Type B pancreatic cell (in vitro differentiated cells): ENCODE results near the gene SNN. TPM values are rescaled to one million over a fixed set of nuclear protein-coding genes. Genes with fewer than 3 reads are reported as not detected.
A peak's percentile ranks its signal among the peaks of the same experiment; 100 is the strongest.

Experiments used
- DNase-seq: peaks from one replicate; pipeline ENCODE4 v3.0.0; 2021; ENCODE audit warnings: mixed read lengths; ENCODE audit not compliant: unreplicated experiment; ENCODE audit errors: extremely low spot score
- H3K27ac Mint-ChIP-seq: 2 replicates; pipeline ENCODE4 v1.8.0; 2021; ENCODE audit warnings: mild to moderate bottlenecking, mixed read lengths
- H3K27me3 Mint-ChIP-seq: 2 replicates; pipeline ENCODE4 v1.8.0; 2021; ENCODE audit warnings: mixed read lengths
- H3K36me3 Mint-ChIP-seq: 2 replicates; pipeline ENCODE4 v1.8.0; 2021; ENCODE audit warnings: mixed read lengths
- H3K4me1 Mint-ChIP-seq: one replicate; pipeline ENCODE4 v1.8.0; 2021; ENCODE audit warnings: mixed read lengths; ENCODE audit not compliant: unreplicated experiment
- H3K4me3 Mint-ChIP-seq: 2 replicates; pipeline ENCODE4 v1.8.0; 2021; ENCODE audit warnings: mild to moderate bottlenecking, mixed read lengths
- H3K9me3 Mint-ChIP-seq: 2 replicates; pipeline ENCODE4 v1.8.0; 2021; ENCODE audit warnings: mixed read lengths
- CTCF ChIP-seq: fragments of 200-600 bp; sonication (generic); conservative IDR thresholded peaks from 2 replicates; pipeline ENCODE4 v1.5.0; 2021; ENCODE audit warnings: antibody characterized with exemption, mild to moderate bottlenecking
- total RNA-seq: library from RNA; stranded (reverse); gene quantifications from 2 replicates; pipeline ENCODE4 v1.2.1, GENCODE V29; 2021; ENCODE audit warnings: low replicate concordance

SNN gene
- total RNA-seq, 1 donor from 2014 or later, result 44.0 TPM

GRCh38 chr16:11670171-11671131, 2.2 kb downstream of the SNN start:
- H3K36me3 Mint-ChIP-seq, result no peaks in the 10 kb centered on the region
- H3K9me3 Mint-ChIP-seq, result no peaks in the 10 kb centered on the region
- DNase-seq, result no peak
- TF ChIP-seq CTCF, result no peak
- no peaks in the 10 kb centered on the region for H3K27me3 Mint-ChIP-seq
- peak overlapping the region; percentile 48 for H3K27ac Mint-ChIP-seq
- peak overlapping the region; percentile 88 for H3K4me3 Mint-ChIP-seq
- H3K4me1 Mint-ChIP-seq, result peaks cover 21% of the 10 kb centered on the region

GRCh38 chr16:11671271-11671670, 3.0 kb downstream of the SNN start:
- no peak for DNase-seq
- no peaks in the 10 kb centered on the region for H3K27me3 Mint-ChIP-seq
- no peak for TF ChIP-seq CTCF
- H3K27ac Mint-ChIP-seq, result no peak overlapping the region
- H3K4me1 Mint-ChIP-seq, result peaks cover 20% of the 10 kb centered on the region
- no peaks in the 10 kb centered on the region for H3K36me3 Mint-ChIP-seq
- H3K9me3 Mint-ChIP-seq, result no peaks in the 10 kb centered on the region
- H3K4me3 Mint-ChIP-seq, result no peak overlapping the region

- Mint-ChIP-seq H3K27me3 (no peaks in the 10 kb centered on the region), H3K4me3 (peak overlapping the region; percentile 40), H3K9me3 (no peaks in the 10 kb centered on the region), H3K27ac (peak overlapping the region; percentile 31), H3K4me1 (peaks cover 19% of the 10 kb centered on the region), H3K36me3 (peaks cover 3% of the 10 kb centered on the region)
- DNase-seq, result no peak
- TF ChIP-seq CTCF, result no peak
Measured at GRCh38 chr16:11671676-11672075, 3.4 kb downstream of the SNN start.

GRCh38 chr16:11672206-11673090, 4.2 kb downstream of the SNN start:
- no peaks in the 10 kb centered on the region for H3K27me3 Mint-ChIP-seq
- no peak for TF ChIP-seq CTCF
- no peaks in the 10 kb centered on the region for H3K9me3 Mint-ChIP-seq
- peaks cover 5% of the 10 kb centered on the region for H3K36me3 Mint-ChIP-seq
- peak overlapping the region; percentile 40 for H3K4me3 Mint-ChIP-seq
- peaks cover 23% of the 10 kb centered on the region for H3K4me1 Mint-ChIP-seq
- H3K27ac Mint-ChIP-seq, result peak overlapping the region; percentile 34
- no peak for DNase-seq

- Mint-ChIP-seq H3K4me1 (peaks cover 23% of the 10 kb centered on the region), H3K27me3 (no peaks in the 10 kb centered on the region), H3K4me3 (no peak overlapping the region), H3K9me3 (no peaks in the 10 kb centered on the region), H3K36me3 (peaks cover 5% of the 10 kb centered on the region), H3K27ac (no peak overlapping the region)
- DNase-seq, result no peak
- no peak for TF ChIP-seq CTCF
Measured at GRCh38 chr16:11673091-11674000, 5.1 kb downstream of the SNN start.
